Fibroblast of villous mesenchyme (primary cell): ENCODE results near the gene IL17RE. TPM values are rescaled to one million over a fixed set of nuclear protein-coding genes. Genes with fewer than 3 reads are reported as not detected.

Experiments used
- DNase-seq: peaks from one replicate; pipeline ENCODE4 v3.0.0-alpha.2; 2010; ENCODE audit warnings: low read depth
- H3K4me3 ChIP-seq: 2 replicates; pipeline ENCODE4 v1.5.1; 2011; ENCODE audit warnings: low read depth, mild to moderate bottlenecking, low read length
- CTCF ChIP-seq: IDR thresholded peaks from 2 replicates; pipeline ENCODE4 v1.5.1; 2012; ENCODE audit warnings: low read depth, mild to moderate bottlenecking, low read length; ENCODE audit not compliant: insufficient read depth
- total RNA-seq: library from RNA; depleted of rRNA; stranded (reverse); fragments of >200 nt; gene quantifications from 2 replicates; pipeline ENCODE4 v1.2.3, GENCODE V29; 2012

IL17RE gene
- total RNA-seq, 1 donor: 0.43 TPM

GRCh38 chr3:9883706-9884554, 18.7 kb upstream of the IL17RE start:
- DNase-seq: peak; percentile 84
- H3K4me3 ChIP-seq: no peak overlapping the region
- no peak for TF ChIP-seq CTCF

- no peak overlapping the region for H3K4me3 ChIP-seq
- DNase-seq: peak; percentile 96
- no peak for TF ChIP-seq CTCF
These were observed 18.0 kb upstream of the IL17RE start for GRCh38 chr3:9884555-9885165.

DNA sequence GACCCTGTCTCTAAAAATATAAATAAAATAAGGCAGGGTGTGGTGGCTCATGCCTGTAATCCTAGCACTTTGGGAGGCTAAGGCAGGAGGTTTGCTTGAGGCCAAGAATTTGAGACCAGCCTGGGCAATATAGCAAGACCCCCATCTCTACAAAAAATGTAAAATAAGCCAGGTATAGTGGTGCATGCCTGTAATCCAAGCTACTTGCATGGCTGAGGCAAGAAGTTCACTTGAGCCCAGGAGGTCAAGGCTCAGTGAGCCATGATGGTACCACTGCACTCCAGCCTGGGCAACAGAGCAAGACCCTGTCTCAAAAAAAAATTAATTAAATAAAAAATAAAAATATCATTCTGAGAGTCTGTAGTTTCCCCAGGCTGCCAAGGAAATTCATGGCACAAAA, 16.3 kb upstream of the IL17RE start:
- no peak for DNase-seq
- no peak for TF ChIP-seq CTCF
- no peak overlapping the region for H3K4me3 ChIP-seq

- DNase-seq: no peak
- TF ChIP-seq CTCF: no peak
- H3K4me3 ChIP-seq: no peak overlapping the region
These were observed 15.2 kb upstream of the IL17RE start for GRCh38 chr3:9887480-9887879.

DNA sequence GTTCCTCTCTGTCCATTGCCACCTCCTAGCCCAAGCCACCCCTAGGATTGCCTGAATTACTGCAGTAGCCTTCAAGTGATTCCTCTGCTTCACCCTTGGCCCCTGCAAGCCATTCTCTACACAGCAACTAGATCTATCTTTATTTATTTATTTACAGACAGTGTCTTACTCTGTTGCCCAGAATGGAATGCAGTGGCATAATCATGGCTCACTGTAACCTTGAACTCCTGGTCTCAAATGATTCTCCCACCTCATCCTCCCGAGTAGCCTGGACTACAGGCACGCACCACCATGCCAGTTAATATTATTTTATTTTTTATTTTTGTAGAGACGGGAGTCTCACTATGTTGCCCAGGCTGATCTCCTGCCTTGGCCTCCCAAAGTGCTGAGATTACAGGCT, 14.1 kb upstream of the IL17RE start:
- no peak for DNase-seq
- H3K4me3 ChIP-seq: no peak overlapping the region
- TF ChIP-seq CTCF: no peak

- DNase-seq: no peak
- TF ChIP-seq CTCF: no peak
- no peak overlapping the region for H3K4me3 ChIP-seq
These were observed 13.2 kb upstream of the IL17RE start for GRCh38 chr3:9889405-9889804.
